Measurements from ENCODE around the gene CCDC192. TPM values are rescaled to one million over a fixed set of nuclear protein-coding genes. Genes with fewer than 3 reads are reported as not detected.

The CCDC192 gene
- total and polyA plus RNA-seq, 2 donors (not counting 3 experiments of a cell fraction or from before 2014, with no cell fraction given), result not detected

DNA sequence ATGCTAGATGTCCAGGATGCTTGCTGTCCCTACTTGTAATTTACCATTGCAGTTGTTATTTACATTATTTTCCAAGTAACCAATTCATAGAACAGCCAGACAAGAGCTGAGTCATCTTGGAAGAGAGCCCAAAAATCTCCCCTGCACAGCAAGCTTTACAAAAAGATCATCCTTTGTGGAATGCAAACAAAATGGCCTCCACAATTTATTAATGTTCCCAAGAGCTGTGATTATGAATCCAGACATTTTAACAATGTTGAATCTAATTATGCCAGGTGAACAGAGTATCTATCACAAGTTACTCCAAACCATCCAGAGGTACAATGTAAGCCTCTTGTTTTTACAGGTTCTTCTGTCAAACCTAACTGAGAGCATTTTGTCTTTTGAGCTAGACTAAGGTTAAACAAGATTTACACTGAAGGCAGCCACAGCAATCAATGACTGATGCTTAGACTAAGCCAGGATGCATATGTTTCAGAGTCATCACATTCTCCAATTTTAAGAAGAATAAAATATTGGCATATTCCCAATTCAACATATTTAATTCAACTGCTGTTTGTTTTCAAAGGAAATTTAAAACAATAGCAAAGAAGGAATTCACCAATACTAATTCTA lies 285.1 kb downstream of the CCDC192 start:
- Histone ChIP-seq H3K79me2 (ENCODE audit: control insufficient read depth, insufficient read depth, low read length) (no peaks in the 10 kb centered on the region), H3K9me3 (replicated peaks; ENCODE audit: control insufficient read depth, insufficient read depth, low read length) (no peaks in the 10 kb centered on the region), H3K27me3 (ENCODE audit: control insufficient read depth in 2 of 2, insufficient read depth in 2 of 2, low read length in 2 of 2) (no peaks in the 10 kb centered on the region), H2AFZ (ENCODE audit: low read depth, low read length) (peak overlapping the region; percentile 89), H3K4me3 (replicated peaks in 1 of 3; ENCODE audit: insufficient read depth in 1 of 3, low read depth in 1 of 3, low read length in 3 of 3) (no peak overlapping the region), H3K36me3 (ENCODE audit: control insufficient read depth in 2 of 2, extremely low read depth in 1 of 2, insufficient read depth in 2 of 2, low read length in 2 of 2) (no peaks in the 10 kb centered on the region), H4K20me1 (replicated peaks; ENCODE audit: control insufficient read depth, extremely low read depth, insufficient read depth, low read length) (no peaks in the 10 kb centered on the region), H3K9me1 (replicated peaks; ENCODE audit: control insufficient read depth, extremely low read depth, insufficient read depth, low read length) (no peaks in the 10 kb centered on the region), H3K4me1 (ENCODE audit: control insufficient read depth, extremely low read depth, insufficient read depth, low read length) (peaks cover 13% of the 10 kb centered on the region), H3K9ac (replicated peaks; ENCODE audit: extremely low read depth, insufficient read depth, low read length) (no peak overlapping the region), H3K4me2 (ENCODE audit: insufficient read depth, low read length) (peak overlapping the region; percentile 43), H3K27ac (ENCODE audit: insufficient read depth, low read depth, low read length) (peak overlapping the region; percentile 65)
- FAIRE-seq (peak; percentile 84), DNase-seq (ENCODE audit: low read depth, low spot score) (peak; percentile 92)
- BruUV-seq (replicated peaks), result no TSS peak
- POLR2A ChIA-PET, result interaction anchor here (0.7 to 2.0 kb wide), 3 partner anchors 28 to 512 kb away, joined by 4 to 8 read pairs (median 6); no protein-coding TSS in a partner anchor
- no peak for TF ChIP-seq MYC (IDR thresholded peaks at IDR 0.05; ENCODE audit: low read depth, low read length)
- TF ChIP-seq FOS (IDR thresholded peaks at IDR 0.05; ENCODE audit: borderline replicate concordance, insufficient read depth, low read length), result peak; percentile 80
- TF ChIP-seq POLR2AphosphoS5 (IDR thresholded peaks at IDR 0.05; ENCODE audit: insufficient read depth, low read depth, low read length), result peak; percentile 44
- TF ChIP-seq JUN (IDR thresholded peaks at IDR 0.05; ENCODE audit: borderline replicate concordance, insufficient read depth, insufficient read length, low read depth), result peak; percentile 72
- dilution Hi-C loops (cut with MboI; ENCODE audit: extremely low pct_ligation_motif_present, low sequenced_read_pairs), result no loop called here
- intact Hi-C loops (cut with micrococcal nuclease), result loop anchor here (1.0 to 2.0 kb wide), 3 partner anchors 27 to 77 kb away; no protein-coding TSS in a partner anchor
- CTCF ChIA-PET, result interaction anchor here (0.7 to 2.3 kb wide), 16 partner anchors 9 to 230 kb away, joined by 3 to 9 read pairs (median 4); no protein-coding TSS in a partner anchor

Other genes starting within 250 kb of the CCDC192 start
- gene PRRC1, start 185.8 kb upstream of the CCDC192 start, total RNA-seq, result 72.7 and 77.6 TPM in 2 replicates
- 64.4 and 65.8 TPM in 2 replicates for gene PRRC1, start 185.8 kb upstream of the CCDC192 start, polyA plus RNA-seq
- not detected in 2 replicates for gene CTXN3, start 54.3 kb upstream of the CCDC192 start, total RNA-seq
- not detected in 2 replicates for gene CTXN3, start 54.3 kb upstream of the CCDC192 start, polyA plus RNA-seq

Data from endothelial cell of umbilical vein (primary cell).